ENCODE data around the gene AAR2.

- TF ChIP-seq POLR2A (IDR thresholded peaks at IDR 0.05; ENCODE audit: low read depth, low read length) (no peak), POLR2AphosphoS5 (IDR thresholded peaks at IDR 0.05; ENCODE audit: low read depth, low read length) (no peak)
These were observed 16.2 kb downstream of the AAR2 start for GRCh38 chr20:36252511-36252910.

Data from GM12892 (cell line).